GM12878 (cell line): ENCODE measurements around the gene USH1G. TPM values are rescaled to one million over a fixed set of nuclear protein-coding genes. Genes with fewer than 3 reads are reported as not detected.

Experiments used
- ATAC-seq: fragments of 200-7000 bp; cut with Tn5 transposase; 3 replicates; pipeline ENCODE4 v1.9.1; 2020; ENCODE audit warnings: mild to moderate bottlenecking, moderate library complexity
- BruUV-seq: library from RNA; stranded (reverse); fragments of 400-500 nt; replicated peaks from 2 replicates; lab custom pipeline; 2021; lab: Mats Ljungman, UMichigan
- CTCF ChIA-PET: fragments of 300-600 bp; sonication (Branson Sonifier 250); formaldehyde crosslinking; extraction: SDS; loops from one replicate; lab custom pipeline; 2021; ENCODE audit warnings: inconsistent platforms; lab: Yijun Ruan, JAX
- POLR2A ChIA-PET: fragments of 350-600 bp; formaldehyde crosslinking; extraction: SDS; loops from one replicate; lab custom pipeline; 2021; ENCODE audit warnings: inconsistent platforms; lab: Charles Lee
- RAD21 ChIA-PET: fragments of 300-600 bp; sonication (Branson Sonifier 250); formaldehyde crosslinking; loops from one replicate; lab custom pipeline; 2023; ENCODE audit warnings: antibody characterized with exemption; ENCODE audit not compliant: unreplicated experiment; lab: Charles Lee
- SMC1A ChIA-PET: fragments of 300-600 bp; sonication (Branson Sonifier 250); formaldehyde crosslinking; loops from one replicate; lab custom pipeline; 2023; ENCODE audit not compliant: unreplicated experiment, uncharacterized antibody; lab: Charles Lee
- DNase-seq: peaks from one replicate; pipeline ENCODE4 v3.0.0-alpha.2; 2011; ENCODE audit warnings: low read depth, low spot score
- FAIRE-seq: peaks from 3 replicates; lab custom pipeline; 2011; peaks lifted over from hg19 to GRCh38; lab: Jason Lieb, UNC
- H2AFZ ChIP-seq: 2 replicates; pipeline ENCODE4 v1.6.0; 2011; ENCODE audit warnings: low read depth, low read length, control low read depth; ENCODE audit not compliant: control insufficient read depth
- H3K27ac ChIP-seq: 2 replicates; pipeline ENCODE4 v1.5.1; 2011; ENCODE audit warnings: control low read depth; ENCODE audit not compliant: control insufficient read depth, insufficient read depth
- H3K27me3 ChIP-seq, 2 experiments: replicated peaks in 1 of 2; 2 replicates each; pipeline versions ENCODE4 v1.6.0 to v1.6.1; 2011; ENCODE audit warnings: low read length in 1 of 2; ENCODE audit not compliant: control insufficient read depth in 2 of 2, insufficient read depth in 2 of 2
- H3K36me3 ChIP-seq, 2 experiments: 2 replicates each; pipeline ENCODE4 v1.5.1; 2011; ENCODE audit warnings: low read length in 1 of 2; ENCODE audit not compliant: control insufficient read depth in 2 of 2, insufficient read depth in 2 of 2
- H3K4me1 ChIP-seq: 2 replicates; pipeline ENCODE4 v1.6.1; 2011; ENCODE audit warnings: mild to moderate bottlenecking, low read length, moderate library complexity, mixed read lengths; ENCODE audit not compliant: control insufficient read depth, insufficient read depth
- H3K4me2 ChIP-seq: 2 replicates; pipeline ENCODE4 v1.6.0; 2011; ENCODE audit warnings: control low read depth; ENCODE audit not compliant: control insufficient read depth, insufficient read depth
- H3K4me3 ChIP-seq: fragments of 200-600 bp; sonication (generic); 2 replicates; pipeline ENCODE4 v1.5.1; 2016
- H3K79me2 ChIP-seq: 2 replicates; pipeline ENCODE4 v1.6.0; 2011; ENCODE audit warnings: low read length; ENCODE audit not compliant: control insufficient read depth, insufficient read depth
- H3K9ac ChIP-seq: 2 replicates; pipeline ENCODE4 v1.8.0; 2011; ENCODE audit warnings: low read length, control low read depth, mixed read lengths; ENCODE audit not compliant: control insufficient read depth, insufficient read depth
- H3K9me3 ChIP-seq: replicated peaks from 3 replicates; pipeline ENCODE4 v1.5.1; 2011; ENCODE audit warnings: mild to moderate bottlenecking, low read length; ENCODE audit not compliant: control insufficient read depth, insufficient read depth
- H4K20me1 ChIP-seq: 2 replicates; pipeline ENCODE4 v1.6.0; 2011; ENCODE audit not compliant: control insufficient read depth, insufficient read depth
- BRCA1 ChIP-seq: IDR thresholded peaks from 2 replicates; pipeline ENCODE4 v1.6.1; 2011; ENCODE audit warnings: low read depth, low read length, improper control_type of control experiment
- CHD1 ChIP-seq: IDR thresholded peaks from 2 replicates; pipeline ENCODE4 v1.6.1; 2012; ENCODE audit warnings: low read depth, low read length, improper control_type of control experiment
- LARP7 ChIP-seq: fragments of 450-650 bp; IDR thresholded peaks from 2 replicates; pipeline ENCODE4 v1.6.1; 2017; ENCODE audit warnings: mild to moderate bottlenecking
- MYC ChIP-seq: IDR thresholded peaks from 2 replicates; pipeline ENCODE4 v1.6.1; 2011; ENCODE audit warnings: mild to moderate bottlenecking, low read length, moderate library complexity, inconsistent platforms; ENCODE audit not compliant: insufficient read depth, insufficient replicate concordance, insufficient read length, severe bottlenecking
- NR2F1 ChIP-seq: fragments of 450-650 bp; conservative IDR thresholded peaks from 2 replicates; pipeline ENCODE4 v1.6.1; 2017; ENCODE audit warnings: mild to moderate bottlenecking
- RUNX3 ChIP-seq: IDR thresholded peaks from 2 replicates; pipeline ENCODE4 v1.6.1; 2012; ENCODE audit warnings: low read length, inconsistent platforms
- TBL1XR1 ChIP-seq: IDR thresholded peaks from 2 replicates; pipeline ENCODE4 v1.6.1; 2012; ENCODE audit warnings: low read depth, low read length, improper control_type of control experiment
- YY1 ChIP-seq: IDR thresholded peaks from 2 replicates; pipeline ENCODE4 v1.6.1; 2011; ENCODE audit warnings: low read depth, mild to moderate bottlenecking, low read length
- WGBS: methylation state at CpG from one replicate; pipeline ENCODE4 v1.1.6; 2016; ENCODE audit warnings: low lambda C conversion rate; ENCODE audit not compliant: insufficient replicate concordance, insufficient coverage; ENCODE audit errors: missing lambda C conversion rate; 5-methylcytosine and 5-hydroxymethylcytosine counted together
- in situ Hi-C: fragments of 300-500 bp; cut with MboI; formaldehyde crosslinking; loops from 9 replicates; pipeline ENCODE4 v1.14.3; 2018; ENCODE audit warnings: mixed read lengths
- intact Hi-C: fragments of 100-400 bp; cut with micrococcal nuclease; formaldehyde crosslinking; loops from one replicate; pipeline ENCODE4 v1.14.2; 2022; ENCODE audit not compliant: unreplicated experiment
- polyA plus RNA-seq, 11 experiments: library from polyadenylated mRNA; depleted of rRNA in 4 of 11; unstranded in 6 of 11; stranded (reverse) in 5 of 11; fragments of >200 nt; fragmentation: Nextera tagmentation in 4 of 11; fragmentation: Illumina TruSeq in 1 of 11; extraction: Ambion mirVana in 4 of 11; extraction: Trizol in 1 of 11; gene quantifications; 1 replicate in 1 of 11; 2 replicates in 10 of 11; pipeline versions ENCODE4 v1.2.1 to v1.2.3, GENCODE V29; 2011 to 2016; ENCODE audit warnings: inconsistent platforms in 2 of 11, missing spikeins in 2 of 11, low read depth in 1 of 11
- total RNA-seq, 4 experiments: library from RNA; depleted of rRNA in 3 of 4; stranded (reverse); fragments of >200 nt in 3 of 4; fragmentation: Illumina TruSeq in 1 of 4; extraction: Trizol in 1 of 4; gene quantifications; 2 replicates each; pipeline versions ENCODE4 v1.2.1 to v1.2.3, GENCODE V29; 2013 to 2021
- TF ChIP-seq, protein P1 (sequence below): fragments of 450-650 bp; formaldehyde crosslinking; IDR thresholded peaks from 2 replicates; pipeline ENCODE4 v1.5.0; 2022; ENCODE audit warnings: mild to moderate bottlenecking, missing genetic modification characterization
- TF ChIP-seq, protein P2 (sequence below): IDR thresholded peaks from 2 replicates; pipeline ENCODE4 v1.6.1; 2011; ENCODE audit warnings: borderline replicate concordance, low read depth, mild to moderate bottlenecking, moderate library complexity, low read length; ENCODE audit not compliant: insufficient read depth, poor library complexity, severe bottlenecking

Gene USH1G
- total and polyA plus RNA-seq, 10 of the 15 experiments (the other 5 are each of a cell fraction or from before 2014, with no cell fraction given), result 0.05 to 0.62 (median 0.09) TPM; not detected in 7

DNA sequence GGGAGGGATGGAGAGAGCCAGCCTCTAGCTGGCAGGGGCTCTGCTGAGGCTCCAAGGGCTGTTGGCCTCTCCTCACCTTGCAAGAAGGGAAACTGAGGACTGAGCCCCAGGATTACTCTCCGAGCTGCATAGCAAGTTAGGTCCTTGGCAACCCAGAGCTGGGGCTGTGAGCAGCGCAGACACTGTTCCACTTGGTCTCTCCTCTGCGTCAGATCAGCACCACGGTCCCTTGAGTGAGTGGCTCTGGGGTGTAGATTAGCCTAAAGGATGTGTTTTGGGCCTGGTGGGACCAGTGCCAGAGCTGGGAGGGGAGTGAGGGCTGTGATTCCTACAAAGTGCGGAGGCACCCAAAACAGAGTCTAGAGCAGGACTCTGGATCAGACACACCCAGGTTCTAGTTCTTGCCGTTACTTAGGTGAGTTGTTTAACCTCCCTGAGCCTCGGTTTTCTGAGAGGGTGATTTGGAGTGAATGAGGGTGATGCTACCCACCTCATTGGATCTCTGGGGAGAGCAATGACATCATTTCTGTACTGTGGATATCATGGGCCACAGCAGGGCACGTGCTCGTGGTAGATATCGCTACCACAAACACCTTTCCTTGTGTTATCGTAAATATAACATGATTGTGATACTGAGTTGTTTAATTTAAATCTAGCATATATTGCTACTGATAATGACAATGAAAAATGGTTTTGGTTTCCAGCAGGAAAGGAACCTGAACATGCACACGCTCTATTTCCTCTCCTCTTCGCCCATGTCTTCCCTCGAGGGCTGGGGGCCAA, 21.5 kb downstream of the USH1G start:
- Histone ChIP-seq H3K9ac (no peak overlapping the region), H3K36me3 (no peaks in the 10 kb centered on the region), H2AFZ (no peak overlapping the region), H3K27me3 (peaks cover 1 to 3% of the 10 kb centered on the region in 2 experiments; a peak in 2 of 4 replicates), H3K27ac (no peak overlapping the region), H3K4me2 (no peak overlapping the region), H3K9me3 (no peaks in the 10 kb centered on the region), H3K4me3 (no peak overlapping the region), H4K20me1 (no peaks in the 10 kb centered on the region), H3K79me2 (no peaks in the 10 kb centered on the region), H3K4me1 (no peaks in the 10 kb centered on the region)
- in situ Hi-C loops (no loop called here), intact Hi-C loops (no loop called here)
- BruUV-seq, result no TSS peak
- no peak for DNase-seq
- 32% methylated on average over 14 of the region's 14 CpGs for WGBS
- SMC1A ChIA-PET, result no interaction called here
- POLR2A ChIA-PET, result no interaction called here
- TF ChIP-seq BRCA1 (no peak), YY1 (no peak), RUNX3 (no peak), LARP7 (no peak), NR2F1 (no peak), CHD1 (no peak), TBL1XR1 (no peak), MYC (no peak)
- TF ChIP-seq, protein P1, sequence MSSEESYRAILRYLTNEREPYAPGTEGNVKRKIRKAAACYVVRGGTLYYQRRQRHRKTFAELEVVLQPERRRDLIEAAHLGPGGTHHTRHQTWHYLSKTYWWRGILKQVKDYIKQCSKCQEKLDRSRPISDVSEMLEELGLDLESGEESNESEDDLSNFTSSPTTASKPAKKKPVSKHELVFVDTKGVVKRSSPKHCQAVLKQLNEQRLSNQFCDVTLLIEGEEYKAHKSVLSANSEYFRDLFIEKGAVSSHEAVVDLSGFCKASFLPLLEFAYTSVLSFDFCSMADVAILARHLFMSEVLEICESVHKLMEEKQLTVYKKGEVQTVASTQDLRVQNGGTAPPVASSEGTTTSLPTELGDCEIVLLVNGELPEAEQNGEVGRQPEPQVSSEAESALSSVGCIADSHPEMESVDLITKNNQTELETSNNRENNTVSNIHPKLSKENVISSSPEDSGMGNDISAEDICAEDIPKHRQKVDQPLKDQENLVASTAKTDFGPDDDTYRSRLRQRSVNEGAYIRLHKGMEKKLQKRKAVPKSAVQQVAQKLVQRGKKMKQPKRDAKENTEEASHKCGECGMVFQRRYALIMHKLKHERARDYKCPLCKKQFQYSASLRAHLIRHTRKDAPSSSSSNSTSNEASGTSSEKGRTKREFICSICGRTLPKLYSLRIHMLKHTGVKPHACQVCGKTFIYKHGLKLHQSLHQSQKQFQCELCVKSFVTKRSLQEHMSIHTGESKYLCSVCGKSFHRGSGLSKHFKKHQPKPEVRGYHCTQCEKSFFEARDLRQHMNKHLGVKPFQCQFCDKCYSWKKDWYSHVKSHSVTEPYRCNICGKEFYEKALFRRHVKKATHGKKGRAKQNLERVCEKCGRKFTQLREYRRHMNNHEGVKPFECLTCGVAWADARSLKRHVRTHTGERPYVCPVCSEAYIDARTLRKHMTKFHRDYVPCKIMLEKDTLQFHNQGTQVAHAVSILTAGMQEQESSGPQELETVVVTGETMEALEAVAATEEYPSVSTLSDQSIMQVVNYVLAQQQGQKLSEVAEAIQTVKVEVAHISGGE (CRISPR knock-in tag), result no peak
- TF ChIP-seq, protein P2, sequence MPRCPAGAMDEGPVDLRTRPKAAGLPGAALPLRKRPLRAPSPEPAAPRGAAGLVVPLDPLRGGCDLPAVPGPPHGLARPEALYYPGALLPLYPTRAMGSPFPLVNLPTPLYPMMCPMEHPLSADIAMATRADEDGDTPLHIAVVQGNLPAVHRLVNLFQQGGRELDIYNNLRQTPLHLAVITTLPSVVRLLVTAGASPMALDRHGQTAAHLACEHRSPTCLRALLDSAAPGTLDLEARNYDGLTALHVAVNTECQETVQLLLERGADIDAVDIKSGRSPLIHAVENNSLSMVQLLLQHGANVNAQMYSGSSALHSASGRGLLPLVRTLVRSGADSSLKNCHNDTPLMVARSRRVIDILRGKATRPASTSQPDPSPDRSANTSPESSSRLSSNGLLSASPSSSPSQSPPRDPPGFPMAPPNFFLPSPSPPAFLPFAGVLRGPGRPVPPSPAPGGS, result no peak
- CTCF ChIA-PET, result no interaction called here
- RAD21 ChIA-PET, result no interaction called here
- no peak for FAIRE-seq
- no peak for ATAC-seq
